ENCODE results near the gene ABRACL.

Gene ABRACL

DNA sequence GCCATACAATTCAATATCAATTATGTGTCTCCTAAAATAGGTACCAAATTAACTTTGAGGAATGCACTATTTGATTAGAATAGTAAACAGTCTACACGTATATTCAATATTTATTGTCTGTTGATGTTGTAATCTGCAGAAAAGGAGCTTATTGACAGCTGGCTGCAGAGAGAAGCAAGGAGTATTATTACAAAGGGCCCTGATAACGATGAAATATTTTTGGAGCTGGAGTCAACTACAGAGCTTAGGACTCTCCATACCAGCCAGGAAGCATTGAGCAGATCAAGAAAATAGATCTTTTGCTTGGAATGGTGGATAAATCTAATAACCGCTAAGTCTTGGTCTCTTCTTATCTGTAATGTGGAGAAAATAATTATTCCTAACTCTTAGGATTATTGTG, 25.5 kb downstream of the ABRACL start:
- no peak for DNase-seq (ENCODE audit: low read depth in 3 of 3)

DNA sequence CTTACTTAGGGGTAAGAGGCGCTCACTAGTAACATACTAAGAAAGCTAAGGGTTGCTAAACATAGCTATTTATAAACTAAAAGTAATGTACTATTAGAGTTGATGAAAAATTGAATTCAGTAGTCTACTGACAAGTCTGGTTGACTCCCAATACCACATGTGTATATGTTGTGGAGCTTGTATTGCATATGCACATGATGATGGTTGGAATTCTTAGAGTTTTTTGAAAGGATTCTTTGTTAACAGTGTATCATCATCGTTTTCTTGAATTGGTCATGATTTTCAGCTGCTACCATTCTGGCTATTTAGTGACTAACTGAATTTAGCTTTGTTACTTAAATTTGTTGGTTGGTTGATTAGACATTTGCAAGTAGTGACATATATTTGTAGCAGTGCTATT, 27.2 kb downstream of the ABRACL start:
- DNase-seq (ENCODE audit: low read depth in 3 of 3), result no peak

DNA sequence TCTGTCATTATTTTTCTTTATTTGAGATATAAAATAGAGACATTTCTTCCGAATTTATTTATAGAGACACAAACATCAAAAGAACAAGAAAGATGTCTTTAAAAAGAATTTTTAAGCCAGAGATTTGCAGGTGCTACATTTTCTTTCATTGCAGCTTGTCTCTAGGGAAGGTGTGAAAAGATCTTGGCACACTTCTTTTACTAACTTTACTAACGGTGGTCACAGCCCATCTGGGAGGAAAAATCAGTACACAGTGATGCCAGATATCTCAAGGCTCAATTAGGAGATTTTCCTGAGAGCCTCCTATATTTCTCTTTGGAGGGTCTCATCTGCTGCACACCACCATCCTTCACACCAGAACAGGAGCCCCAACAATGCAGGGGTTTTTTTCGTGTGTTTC, 29.5 kb downstream of the ABRACL start:
- DNase-seq (ENCODE audit: low read depth in 3 of 3), result no peak

DNA sequence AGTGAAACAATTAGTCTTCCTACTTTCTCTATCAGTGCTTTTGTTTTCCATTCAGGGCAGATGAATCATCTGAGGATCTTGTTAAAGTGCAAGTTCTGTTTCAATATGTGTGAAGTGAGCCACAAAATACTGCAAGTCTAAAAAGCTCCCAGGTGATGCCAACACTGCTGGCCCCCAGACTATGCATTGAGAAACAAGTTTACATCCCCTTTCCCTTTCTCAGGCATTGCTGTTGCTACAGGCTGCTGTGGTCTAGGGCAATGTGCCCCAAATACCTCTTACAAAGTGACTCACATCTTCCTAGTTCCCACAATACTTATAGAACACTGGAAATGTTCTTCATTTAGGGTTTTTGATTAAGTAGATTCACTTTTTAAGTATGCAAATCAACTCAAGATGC, 31.8 kb downstream of the ABRACL start:
- no peak for DNase-seq (ENCODE audit: low read depth in 3 of 3)

DNA sequence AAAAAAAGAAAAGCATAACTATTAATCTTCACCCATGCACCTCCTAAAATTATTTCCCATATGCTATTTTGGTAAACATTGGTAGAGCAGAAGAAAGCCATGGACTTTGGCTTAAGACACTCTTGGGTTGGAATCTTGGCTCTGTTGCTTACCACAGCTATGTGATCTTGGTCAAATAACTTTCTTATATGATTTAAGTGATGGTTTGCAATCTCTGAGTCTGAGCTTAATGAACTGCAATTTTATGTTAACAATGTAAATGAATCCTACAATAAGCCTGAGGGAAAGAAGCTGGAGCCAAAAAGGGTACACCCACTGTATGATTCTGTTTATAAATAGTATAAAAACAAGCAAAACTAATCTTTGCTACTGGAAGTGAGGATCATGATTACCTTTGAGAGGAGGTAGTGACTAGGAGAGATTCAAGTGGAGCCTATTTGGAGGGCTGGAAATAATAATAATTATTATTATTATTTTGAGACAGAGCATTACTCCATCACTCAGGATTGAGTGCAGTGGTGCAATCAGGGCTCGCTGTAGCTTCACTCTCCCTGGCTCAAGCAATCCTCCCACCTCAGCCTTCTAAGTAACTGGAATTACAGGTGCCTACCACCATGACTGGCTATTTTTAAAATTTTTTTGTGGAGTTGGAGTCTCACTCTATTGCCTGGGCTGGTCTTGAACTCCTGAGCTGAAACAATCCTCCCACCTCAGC, 34.5 kb downstream of the ABRACL start:
- no peak for DNase-seq (ENCODE audit: low read depth in 3 of 3)

DNA sequence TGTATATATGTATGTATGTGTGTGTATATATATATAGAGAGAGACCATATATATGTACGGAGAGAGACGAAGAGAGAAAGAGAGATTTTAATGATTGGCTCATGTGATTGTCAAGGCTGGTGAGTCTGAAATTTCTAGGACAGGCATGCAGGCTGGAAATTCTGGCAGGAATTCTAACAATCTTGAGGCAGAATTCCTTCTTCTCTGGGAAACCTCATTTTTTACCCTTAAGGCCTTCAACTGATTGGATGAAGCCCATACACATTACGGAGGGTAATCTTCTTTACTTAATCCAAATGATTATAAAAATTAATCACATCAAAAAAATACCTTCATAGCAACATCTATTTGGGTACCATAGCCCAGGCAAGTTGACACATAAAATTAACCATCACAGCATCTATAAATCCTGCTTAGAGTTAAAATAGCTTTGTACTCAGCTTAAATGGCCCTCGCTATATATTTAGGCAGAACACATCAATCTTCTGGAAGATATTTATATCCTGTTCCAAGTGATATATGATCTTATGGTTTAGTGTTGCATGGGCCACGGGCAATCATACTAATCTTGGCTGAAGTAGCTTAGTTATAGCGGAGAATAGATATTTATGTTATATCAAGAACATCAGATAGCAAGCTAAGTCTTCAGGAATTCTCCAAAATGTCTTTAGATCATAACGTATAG, 36.6 kb downstream of the ABRACL start:
- DNase-seq (ENCODE audit: low read depth in 3 of 3), result no peak

DNA sequence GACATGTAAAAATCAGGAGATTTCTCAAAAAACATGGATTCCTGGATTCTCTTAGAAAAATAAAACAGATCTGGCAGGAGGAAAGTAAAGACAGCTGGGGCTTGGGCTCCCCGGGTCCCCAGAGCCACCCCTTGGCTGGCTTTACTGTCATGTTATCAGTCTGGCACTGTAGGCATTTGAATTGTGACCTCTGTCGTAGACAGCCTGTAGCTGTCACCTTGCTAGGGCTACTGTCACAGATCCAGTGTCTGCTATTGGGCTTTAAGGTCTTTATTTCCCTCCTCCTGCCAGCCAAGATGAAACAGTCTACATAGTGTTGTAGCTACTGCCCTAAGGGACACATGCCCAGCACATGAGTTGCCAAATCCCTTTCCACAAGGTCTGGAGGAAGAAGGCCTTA, 37.5 kb downstream of the ABRACL start:
- no peak for DNase-seq (ENCODE audit: low read depth in 3 of 3)

DNA sequence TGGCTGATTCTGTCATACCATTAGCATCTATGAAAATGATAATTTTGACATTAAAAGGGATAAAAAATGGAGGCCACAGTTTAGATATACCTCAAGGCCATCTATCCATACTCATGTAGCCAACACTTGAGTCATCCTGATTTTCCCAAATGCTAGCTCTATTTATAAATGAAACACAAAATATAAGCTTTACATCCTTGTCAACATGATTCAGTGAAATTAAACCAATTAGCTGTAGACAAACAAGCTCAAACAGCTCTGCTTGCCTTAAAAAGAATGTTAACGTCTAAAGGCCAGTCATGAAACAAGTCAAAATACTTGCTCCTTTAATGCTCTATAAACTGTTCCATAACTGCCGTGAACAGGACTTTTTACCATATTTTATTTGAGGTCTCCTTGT, 40.3 kb downstream of the ABRACL start:
- DNase-seq (ENCODE audit: low read depth in 3 of 3), result no peak

DNA sequence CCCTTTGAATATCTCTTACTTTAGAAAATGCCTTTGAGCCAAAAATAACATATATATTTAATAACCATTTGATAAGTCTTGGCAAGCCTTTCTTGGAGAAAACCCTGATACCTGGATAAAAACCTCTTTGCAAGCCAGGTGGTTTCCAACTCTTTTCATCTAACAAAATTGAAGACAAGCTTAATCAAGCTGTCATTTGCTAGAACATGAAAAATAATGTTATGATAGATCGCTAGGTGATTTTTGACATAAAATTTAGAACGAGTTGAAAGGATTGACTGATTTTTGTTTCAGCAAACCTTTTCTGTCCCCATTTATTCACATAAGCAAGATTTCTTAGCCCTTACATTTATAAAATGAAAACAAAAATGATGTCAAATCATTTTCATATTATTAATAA, 44.6 kb downstream of the ABRACL start:
- DNase-seq (ENCODE audit: low read depth in 3 of 3), result no peak

DNA sequence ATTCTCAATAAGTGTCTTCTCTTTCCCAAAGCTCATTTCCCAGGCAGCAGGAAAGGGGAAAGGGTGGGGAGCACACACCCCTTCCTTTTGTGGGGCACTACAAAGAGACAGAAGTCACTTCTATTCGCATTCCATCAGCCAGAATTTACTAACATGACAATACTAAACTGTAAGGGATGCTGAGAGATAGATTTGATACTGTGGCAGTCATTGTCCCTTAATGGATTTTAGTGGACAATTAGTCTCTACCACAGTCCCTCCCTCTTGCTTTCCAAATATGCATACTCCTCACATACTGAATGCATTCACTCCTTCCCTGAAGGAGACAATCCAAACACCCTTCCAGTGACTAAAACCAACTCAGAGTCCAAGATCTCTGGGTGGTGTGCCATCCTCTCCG, 50.5 kb downstream of the ABRACL start:
- DNase-seq (ENCODE audit: low read depth in 3 of 3), result no peak

DNA sequence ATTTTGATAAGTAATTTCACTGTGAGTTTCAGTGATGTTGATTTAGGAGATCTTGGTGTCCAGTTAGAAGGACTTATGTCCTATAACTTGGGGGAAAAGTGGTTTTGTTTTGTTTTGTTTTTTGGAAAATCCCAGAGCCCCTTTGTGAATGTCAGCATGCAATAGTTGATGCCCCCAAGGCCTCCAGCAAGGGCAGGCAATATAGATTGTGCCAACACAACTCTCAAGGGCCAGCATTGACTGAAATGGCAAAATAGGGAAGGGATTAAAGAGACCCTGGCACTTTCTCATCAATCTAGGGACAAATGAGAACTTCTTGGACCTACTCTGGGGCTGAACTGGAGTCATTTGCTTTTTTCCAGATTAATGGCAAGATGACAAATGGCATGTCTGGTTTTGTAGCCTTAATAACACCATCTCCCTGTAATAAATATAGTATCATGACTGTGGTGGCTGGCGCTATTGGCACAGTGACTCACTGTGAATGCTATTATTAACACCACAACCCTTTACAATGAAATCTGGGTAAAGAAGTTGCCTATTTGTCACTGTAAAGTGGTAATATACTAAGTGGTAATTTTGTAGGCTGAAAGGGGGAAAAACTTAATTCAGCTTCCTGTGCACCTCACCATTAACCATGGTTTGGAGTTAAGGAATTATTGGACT, 51.8 kb downstream of the ABRACL start:
- no peak for DNase-seq (ENCODE audit: low read depth in 3 of 3)

DNA sequence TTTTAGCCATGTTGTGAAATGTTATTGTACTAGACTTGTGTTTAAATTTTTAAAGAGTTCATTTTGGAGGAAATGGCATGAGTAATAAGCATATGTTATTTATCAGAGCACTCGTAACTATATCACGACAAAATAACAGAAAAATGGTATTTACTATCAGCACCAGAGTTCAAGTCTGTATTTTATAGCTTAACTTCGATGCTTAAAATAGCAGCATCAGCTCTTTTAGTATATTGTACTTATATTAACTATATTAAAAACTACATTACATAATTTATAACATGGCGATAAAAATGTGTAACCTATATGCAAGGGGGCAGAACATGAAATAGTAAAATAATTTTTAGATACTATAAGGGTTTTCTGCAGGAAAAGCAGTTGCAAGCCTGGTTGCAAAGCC, 52.9 kb downstream of the ABRACL start:
- DNase-seq (ENCODE audit: low read depth in 3 of 3), result no peak

DNA sequence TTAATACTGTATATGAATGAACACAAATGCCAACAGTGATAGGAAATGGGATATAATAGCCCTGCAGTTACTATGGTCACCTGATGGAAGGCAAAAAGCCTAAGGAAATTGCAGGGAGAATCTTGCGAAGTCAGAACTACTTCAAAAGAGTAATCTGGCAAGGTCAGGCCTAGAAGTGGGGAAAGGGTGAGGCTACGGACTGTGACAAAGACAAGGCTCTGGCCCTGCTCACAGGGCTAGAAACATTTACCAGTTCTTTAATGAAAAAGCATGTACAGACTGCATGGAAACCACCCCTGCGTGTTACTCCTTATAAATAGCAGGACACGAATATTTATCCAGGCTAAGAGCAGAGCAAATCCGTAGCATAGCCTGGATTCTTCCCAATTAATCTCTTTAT, 53.8 kb downstream of the ABRACL start:
- DNase-seq (ENCODE audit: low read depth in 3 of 3), result no peak

DNA sequence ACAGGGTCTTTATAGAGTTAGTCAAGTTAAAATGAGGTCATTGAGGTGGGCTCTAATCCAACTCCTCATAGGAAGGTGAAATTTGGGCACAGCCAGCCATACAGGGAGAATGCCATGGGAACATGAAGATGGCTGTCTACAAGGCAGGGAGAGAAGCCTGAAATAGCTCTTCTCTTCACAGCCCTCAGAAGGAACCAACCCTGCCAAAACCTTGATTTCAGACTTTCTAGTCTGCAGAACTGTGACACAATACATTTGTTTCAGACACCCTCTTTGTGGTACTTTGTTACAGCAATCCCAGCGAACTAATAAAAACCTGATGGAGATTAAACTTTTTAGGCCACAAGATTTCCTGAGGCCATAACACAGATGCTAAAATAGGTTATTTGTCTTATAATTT, 63.3 kb downstream of the ABRACL start:
- DNase-seq (ENCODE audit: low read depth in 3 of 3), result no peak
